ENCODE results near the gene CS.
"Not testable (repeated sequence)": the region's sequence is repeated elsewhere in the genome, so short reads cannot be mapped to it uniquely, and the experiment has no call there.

CS gene

DNA sequence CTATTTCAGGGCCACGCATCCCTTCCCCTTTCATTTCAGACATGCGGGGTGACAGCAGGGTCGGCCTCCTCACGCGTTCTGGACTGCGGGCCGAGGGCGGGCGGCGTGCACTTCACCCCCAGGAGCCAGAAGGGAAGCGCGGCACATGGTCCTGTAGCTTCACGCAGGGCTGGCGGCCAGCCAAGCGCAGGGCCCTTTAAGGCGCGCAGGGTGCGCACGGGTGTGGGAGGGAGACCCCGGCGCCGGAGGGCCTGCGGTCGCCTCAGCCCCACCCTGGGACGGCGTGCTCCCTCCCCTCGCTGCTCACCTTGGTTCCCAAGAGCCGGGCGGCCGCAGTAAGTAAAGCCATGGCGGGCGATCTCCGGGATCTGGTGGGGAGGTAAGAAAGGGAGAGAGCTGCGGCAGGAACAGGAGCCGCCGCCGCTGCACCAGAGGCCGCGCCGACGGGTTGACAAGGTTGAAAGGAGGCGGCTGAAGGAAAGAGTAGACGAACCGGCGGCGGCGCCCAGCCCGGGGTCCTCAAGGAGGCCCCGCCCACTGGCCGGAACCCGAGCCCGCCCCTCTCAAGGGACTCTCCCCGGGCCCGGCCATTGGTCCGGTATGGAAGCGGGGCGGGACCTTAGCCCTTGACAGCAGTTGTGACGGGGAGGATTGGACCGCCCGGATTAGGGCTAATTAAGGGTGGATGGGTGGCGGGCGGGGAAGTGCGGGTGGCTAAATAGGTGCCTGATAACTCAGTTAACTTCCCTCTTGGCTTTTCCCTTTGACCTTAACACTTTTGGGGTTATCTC, at the start of gene CS:
CS (minus strand) TSS at position 478 of the 791 bp plus-strand sequence; CDS start at position 349, 129 bp downstream.
- peak; percentile 86 for DNase-seq (ENCODE audit: low read depth, low spot score)

DNA sequence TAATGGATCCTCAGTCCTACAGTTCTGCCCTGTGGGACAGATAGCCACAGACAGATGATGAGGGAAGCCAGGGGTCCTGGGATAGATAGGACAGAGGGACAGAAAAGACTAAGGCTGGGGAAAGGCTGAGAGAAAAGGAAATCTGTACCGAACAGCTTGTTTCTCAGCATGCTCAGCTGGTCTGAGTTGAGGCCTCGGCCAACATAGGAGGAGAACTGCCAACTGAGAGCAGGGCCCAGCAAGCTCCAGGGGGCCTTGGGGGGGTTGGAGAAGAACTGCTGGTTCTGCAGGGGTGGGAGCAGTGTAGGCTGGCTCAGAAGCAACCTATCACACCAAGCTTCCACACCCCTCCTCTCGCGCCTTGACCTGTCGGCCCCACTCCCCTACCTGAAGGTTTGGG, 48.6 kb upstream of the CS start:
- DNase-seq (ENCODE audit: low read depth, low spot score) = no peak

DNA sequence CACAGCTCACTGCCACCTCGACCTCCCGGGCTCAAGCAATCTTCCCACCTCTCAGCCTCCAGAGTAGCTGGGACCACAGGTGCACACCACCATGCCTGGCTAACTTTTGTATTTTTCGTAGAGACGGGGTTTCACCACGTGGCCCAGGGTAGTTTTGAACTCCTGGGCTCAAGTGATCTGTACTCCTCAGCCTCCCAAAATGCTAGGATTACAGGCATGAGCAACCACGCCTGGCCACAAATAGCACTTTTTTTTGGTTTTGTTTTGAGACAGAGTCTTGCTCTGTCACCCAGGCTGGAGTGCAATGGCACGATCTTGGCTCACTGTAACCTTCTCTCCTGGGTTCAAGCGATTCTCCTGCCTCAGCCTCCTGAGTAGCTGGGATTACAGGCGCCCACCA, 47.1 kb upstream of the CS start:
- not testable (repeated sequence) for DNase-seq (ENCODE audit: low read depth, low spot score)

DNA sequence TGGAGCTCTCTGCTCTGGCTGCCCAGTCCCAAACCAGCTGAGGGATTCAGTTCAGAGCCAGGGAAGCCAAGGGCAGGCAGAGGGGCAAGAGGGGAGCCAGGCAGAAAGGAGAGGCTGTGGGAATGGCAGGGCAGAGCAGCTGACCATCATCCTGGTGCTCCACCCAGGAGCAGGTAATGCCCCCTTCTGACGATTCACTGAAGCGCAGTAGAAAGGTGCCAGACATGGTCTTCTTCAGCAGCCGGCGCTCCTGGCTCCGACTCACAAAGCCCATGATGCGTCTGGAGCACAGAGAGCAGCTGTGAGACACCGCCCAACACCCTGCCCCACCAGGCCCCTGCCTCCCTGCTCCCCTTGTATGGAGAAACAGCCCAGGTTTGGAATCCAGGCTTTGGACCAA, 46.5 kb upstream of the CS start:
- DNase-seq (ENCODE audit: low read depth, low spot score) = no peak

DNA sequence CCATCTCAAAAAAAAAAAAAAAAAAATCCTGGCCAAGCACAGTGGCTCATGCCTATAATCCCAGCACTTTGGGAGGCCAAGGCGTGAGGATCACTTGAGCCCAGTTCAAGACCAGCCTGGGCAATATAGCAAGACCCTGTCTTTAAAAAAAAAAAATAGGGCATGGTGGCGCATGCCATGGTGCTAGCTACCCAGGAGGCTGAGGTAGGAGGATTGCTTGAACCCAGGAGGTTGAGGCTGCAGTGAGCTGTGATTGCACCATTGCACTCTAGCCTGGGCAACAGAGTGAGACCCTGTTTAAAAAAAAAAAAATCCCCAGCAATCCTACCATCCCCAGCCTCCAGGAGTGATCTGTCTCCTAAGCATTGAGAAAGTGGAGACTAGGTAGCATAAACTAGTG, 42.2 kb upstream of the CS start:
- DNase-seq (ENCODE audit: low read depth, low spot score) = not testable (repeated sequence)

GRCh38 chr12:56341616-56342015, 41.5 kb upstream of the CS start:
- DNase-seq (ENCODE audit: low read depth, low spot score) = no peak

GRCh38 chr12:56339158-56339422, 39.0 kb upstream of the CS start:
- DNase-seq (ENCODE audit: low read depth, low spot score) = no peak

- DNase-seq (ENCODE audit: low read depth, low spot score) = no peak
Observed at GRCh38 chr12:56338308-56339157, 38.4 kb upstream of the CS start, which contains the start of gene IL23A. Gene IL23A, plus strand, starts transcription at chr12:56338884. Its CDS starts 161 bp downstream, at chr12:56339045.

DNA sequence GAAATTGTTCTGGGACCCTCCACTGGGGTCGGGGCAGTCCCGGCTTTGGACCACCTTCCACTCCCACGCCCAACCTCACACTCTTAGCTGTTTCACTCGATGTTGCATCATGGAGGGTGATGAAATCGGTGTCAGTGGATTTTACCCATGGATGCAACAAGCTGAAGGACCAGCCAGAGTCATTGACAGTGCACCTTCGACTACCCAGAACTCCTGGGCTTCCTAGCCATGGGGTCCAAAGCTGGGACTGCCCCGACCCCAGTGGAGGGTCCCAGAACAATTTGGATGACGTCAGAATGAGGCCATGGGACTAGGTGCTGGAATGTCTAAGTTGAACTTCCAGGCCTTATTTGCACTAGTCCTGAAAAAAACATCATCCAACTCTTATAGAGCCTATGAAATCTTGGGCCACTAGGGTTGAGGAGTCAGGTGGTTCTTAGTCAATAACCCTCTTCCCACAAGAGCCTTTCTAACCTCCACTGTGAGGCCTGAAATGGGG, 37.7 kb upstream of the CS start:
- DNase-seq (ENCODE audit: low read depth, low spot score) = no peak

DNA sequence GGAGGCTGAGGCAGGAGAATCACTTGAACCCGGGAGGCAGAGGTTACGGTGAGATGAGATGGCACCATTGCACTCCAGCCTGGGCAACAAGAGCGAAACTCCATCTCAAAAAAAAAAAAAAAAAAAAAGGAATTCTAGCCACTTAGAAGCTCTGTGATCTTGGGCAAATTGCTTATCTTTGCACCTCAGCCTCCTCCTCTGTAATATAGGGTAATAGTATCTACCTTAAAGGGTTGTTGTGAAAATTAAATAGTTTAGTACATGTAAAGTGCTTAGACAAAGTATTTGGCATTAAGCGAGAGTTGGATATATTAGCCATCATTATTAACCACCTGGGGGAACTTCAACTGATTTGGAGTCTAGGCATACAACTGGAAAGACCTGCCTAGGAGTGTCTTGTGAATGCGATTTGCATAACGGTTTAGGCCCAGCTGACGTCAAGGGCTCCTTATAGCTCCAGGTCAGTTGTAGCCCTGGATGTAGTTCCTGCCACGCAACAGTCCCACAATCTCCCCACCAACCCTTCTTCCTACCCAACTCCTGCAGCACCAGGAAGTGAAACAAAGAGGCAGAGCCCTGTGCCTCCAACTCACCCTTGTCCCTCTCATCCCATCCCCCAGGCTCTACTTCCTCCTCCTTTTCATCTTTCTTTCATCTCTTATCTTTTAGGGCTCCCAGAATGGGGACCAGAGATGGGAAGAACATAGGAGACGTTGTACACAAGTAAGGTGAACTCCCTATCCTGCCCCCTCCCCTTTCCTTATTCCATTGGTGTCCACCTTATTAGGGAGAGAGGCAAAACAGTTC, 36.4 kb upstream of the CS start:
- DNase-seq (ENCODE audit: low read depth, low spot score) = no peak

- DNase-seq (ENCODE audit: low read depth, low spot score) = not testable (repeated sequence)
Observed at GRCh38 chr12:56335527-56335926, 35.4 kb upstream of the CS start.

GRCh38 chr12:56334490-56334793, 34.3 kb upstream of the CS start:
- no peak for DNase-seq (ENCODE audit: low read depth, low spot score)

- peak; percentile 92 for DNase-seq (ENCODE audit: low read depth, low spot score)
Observed at GRCh38 chr12:56333679-56334489, 33.8 kb upstream of the CS start, which contains the start of gene PAN2. Gene PAN2, minus strand, starts transcription at chr12:56334000. Its CDS starts 906 bp downstream, at chr12:56333094.

DNA sequence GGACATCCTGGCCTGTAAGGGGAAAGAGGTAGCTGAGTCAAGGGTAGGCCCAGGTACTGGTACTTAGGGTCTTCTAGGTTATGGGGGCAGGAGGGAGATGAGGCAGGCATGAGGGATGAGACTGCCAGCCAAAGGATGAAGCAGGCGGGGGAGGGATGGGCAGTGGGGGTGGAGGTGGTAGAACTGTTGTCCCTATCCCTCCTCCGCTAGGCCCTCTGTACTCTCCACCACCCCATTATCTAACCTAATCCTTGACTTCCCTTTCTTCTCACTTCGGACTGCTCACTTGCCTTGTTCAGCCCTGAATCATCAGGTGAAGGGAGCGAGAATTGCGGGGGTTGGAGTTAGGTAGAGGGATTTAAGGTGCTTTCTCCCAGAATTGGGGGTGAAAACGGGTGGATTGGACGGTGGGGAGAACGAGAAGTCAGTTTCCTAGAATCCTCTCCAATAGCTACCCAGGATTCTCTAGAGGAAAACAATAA, 33.1 kb upstream of the CS start:
- no peak for DNase-seq (ENCODE audit: low read depth, low spot score)

DNA sequence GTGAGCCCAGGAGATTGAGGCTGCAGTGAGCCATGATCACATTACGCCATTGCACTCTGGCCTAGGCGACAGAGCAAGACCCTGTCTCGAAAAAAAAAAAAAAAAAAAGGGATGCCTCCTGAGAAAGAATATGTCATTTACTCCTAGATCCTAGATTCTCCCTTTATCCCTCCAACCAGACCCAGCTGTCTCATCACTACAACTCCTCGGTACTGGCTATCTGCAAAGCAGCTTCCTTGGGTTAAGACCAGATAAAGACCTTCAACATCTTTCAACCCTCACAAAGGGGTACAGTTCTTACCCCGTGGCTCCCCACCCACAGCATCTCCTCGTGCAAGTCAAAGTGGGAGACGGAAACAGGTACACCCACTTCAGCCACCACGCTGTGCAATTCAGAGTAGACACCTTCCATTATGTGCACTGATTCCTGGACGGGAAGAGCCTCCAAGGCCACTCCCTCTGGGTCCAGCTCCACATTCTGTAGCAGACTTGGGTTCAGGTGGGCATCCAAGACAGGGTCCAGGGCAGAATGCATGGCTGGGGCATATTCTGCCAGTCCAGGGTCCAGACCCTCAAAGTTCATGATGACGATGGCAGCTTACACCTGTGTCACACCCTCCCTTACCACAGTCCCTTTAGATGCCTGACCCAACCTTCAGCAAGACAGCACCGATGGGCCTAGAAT, 32.5 kb upstream of the CS start:
- no peak for DNase-seq (ENCODE audit: low read depth, low spot score)

DNA sequence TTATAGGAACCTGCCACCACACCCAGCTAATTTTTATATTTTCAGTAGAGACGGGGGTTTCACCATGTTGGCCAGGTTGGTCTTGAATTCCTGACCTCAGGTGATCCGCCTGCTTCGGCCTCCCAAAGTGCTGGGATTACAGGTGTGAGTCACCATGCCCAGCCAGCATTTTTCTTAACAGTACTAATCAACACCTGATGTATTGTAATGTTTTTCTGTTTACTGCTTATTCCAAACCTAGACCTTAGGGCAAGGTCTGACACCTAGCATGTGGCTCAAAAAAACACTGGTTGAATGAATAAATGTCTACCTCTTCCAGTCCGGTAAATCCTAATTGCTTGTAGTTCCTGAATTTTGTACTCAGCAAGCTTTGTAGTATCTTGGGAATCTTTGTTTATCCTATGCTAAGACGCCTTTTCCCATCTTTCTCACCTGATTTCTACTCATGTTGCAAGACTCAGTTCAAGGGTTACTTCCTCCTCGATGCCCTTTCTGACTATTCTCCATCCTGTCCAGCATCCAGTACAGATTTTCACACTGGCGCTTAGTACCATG, 30.9 kb upstream of the CS start:
- no peak for DNase-seq (ENCODE audit: low read depth, low spot score)

GRCh38 chr12:56326533-56326932, 26.4 kb upstream of the CS start:
- DNase-seq (ENCODE audit: low read depth, low spot score) = no peak

DNA sequence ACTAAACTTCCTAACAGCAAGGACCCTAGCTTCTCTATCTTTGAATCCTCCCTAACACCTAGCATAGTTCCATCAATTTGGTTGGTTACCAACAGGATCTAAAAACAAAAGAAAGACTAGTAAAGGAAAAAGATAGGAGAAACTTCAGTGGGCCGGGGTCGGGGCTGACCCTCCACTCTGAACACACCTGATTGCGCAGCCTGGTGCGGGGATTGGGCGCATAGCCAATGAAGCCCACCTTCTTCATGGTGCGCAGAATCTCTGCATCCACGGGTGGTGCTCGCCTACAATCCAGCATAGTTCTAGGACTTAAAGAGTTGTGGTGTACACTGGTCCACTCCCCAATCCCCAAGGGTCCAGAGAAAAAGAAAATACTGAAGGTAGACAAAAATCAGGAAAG, 26.0 kb upstream of the CS start:
- DNase-seq (ENCODE audit: low read depth, low spot score) = no peak

DNA sequence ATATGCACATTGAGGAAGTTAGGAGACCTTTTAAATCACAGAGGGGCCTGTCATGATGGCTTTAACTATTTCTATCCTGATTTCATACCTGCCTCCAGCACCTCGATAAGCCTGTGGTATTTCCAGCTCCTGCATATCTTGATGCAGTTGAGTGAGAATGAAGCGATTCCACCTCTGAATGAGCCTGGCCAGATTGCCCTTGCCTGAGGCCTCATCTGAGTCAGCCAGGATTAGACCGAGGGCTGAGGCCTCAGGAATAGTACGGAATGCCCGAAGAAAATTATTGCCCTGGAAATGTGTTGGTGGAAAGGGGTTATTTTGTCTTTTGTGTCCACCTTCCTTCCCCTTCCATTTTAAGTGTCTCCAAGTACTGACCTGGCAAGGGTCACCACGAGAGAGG, 24.1 kb upstream of the CS start:
- no peak for DNase-seq (ENCODE audit: low read depth, low spot score)

DNA sequence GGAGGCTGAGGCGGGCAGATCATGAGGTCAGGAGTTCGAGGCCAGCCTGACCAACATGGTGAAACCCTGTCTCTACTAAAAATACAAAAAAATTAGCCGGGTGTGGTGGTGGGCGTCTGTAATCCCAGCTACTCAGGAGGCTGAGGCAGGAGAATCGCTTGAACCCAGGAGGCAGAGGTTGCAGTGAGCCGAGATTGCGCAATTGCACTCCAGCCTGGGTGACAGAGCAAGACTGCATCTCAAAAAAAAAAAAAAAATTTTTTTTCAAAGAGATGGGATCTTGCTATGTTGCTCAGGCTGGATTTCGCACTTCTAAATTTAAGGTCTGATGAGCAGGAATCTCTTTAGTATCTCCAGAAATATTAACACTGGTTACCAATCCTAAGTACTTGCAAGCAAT, 21.5 kb upstream of the CS start:
- DNase-seq (ENCODE audit: low read depth, low spot score) = not testable (repeated sequence)

All from brain pericyte (primary cell).